C4-2B (cell line): Measurements from ENCODE around the gene SSX4.
"Not testable (repeated sequence)": the region's sequence is repeated elsewhere in the genome, so short reads cannot be mapped to it uniquely, and the experiment has no call there.

Source experiments
- H3K27ac ChIP-seq: fragments of 450-650 bp; 2 replicates; pipeline ENCODE4 v1.5.1; 2017
- ZFX ChIP-seq: fragments of 450-650 bp; IDR thresholded peaks from 2 replicates; pipeline ENCODE4 v1.6.1; 2017
- TF ChIP-seq, protein P1 (sequence below): fragments of 450-650 bp; conservative IDR thresholded peaks from 2 replicates; pipeline ENCODE4 v1.5.1; 2017; ENCODE audit warnings: mild to moderate bottlenecking

Gene SSX4, protein sequence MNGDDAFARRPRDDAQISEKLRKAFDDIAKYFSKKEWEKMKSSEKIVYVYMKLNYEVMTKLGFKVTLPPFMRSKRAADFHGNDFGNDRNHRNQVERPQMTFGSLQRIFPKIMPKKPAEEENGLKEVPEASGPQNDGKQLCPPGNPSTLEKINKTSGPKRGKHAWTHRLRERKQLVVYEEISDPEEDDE

GRCh38 chrX:48383239-48383638 is at the start of gene SSX4:
SSX4 (plus strand) TSS chrX:48383539; CDS start chrX:48384054, 515 bp downstream.
- not testable (repeated sequence) for H3K27ac ChIP-seq

DNA sequence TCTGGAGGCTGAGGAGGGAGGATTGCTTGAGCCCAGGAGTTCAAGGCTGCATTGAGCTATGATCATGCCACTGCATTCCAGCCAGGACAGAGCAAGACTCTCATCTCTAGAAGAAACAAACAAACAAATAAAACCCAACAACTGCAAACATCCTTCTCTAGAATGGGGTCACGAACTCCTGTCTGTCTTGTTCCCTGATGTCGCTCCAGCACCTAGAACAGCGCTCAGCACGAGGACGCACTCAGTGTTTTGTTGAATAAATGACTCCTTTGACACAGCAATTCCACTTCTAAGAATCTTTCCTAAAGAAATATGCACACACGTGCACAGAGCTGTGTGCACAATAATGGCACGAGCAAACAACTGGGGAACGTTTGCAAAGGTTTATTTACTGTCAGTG is 37.3 kb upstream of the SSX4 start:
- H3K27ac ChIP-seq: not testable (repeated sequence)

- H3K27ac ChIP-seq: not testable (repeated sequence)
These were observed 26.8 kb upstream of the SSX4 start, which contains the start of gene SSX3 for GRCh38 chrX:48356315-48357094. SSX3 (minus strand) TSS chrX:48356703; CDS start chrX:48355249, 1,454 bp downstream.

GRCh38 chrX:48357681-48358080 is 25.7 kb upstream of the SSX4 start:
- H3K27ac ChIP-seq: no peak overlapping the region
- no peak for TF ChIP-seq ZFX
- TF ChIP-seq, protein P1, sequence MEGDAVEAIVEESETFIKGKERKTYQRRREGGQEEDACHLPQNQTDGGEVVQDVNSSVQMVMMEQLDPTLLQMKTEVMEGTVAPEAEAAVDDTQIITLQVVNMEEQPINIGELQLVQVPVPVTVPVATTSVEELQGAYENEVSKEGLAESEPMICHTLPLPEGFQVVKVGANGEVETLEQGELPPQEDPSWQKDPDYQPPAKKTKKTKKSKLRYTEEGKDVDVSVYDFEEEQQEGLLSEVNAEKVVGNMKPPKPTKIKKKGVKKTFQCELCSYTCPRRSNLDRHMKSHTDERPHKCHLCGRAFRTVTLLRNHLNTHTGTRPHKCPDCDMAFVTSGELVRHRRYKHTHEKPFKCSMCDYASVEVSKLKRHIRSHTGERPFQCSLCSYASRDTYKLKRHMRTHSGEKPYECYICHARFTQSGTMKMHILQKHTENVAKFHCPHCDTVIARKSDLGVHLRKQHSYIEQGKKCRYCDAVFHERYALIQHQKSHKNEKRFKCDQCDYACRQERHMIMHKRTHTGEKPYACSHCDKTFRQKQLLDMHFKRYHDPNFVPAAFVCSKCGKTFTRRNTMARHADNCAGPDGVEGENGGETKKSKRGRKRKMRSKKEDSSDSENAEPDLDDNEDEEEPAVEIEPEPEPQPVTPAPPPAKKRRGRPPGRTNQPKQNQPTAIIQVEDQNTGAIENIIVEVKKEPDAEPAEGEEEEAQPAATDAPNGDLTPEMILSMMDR: no peak

- H3K27ac ChIP-seq: not testable (repeated sequence)
These were observed 24.1 kb upstream of the SSX4 start for GRCh38 chrX:48359281-48359680.

DNA sequence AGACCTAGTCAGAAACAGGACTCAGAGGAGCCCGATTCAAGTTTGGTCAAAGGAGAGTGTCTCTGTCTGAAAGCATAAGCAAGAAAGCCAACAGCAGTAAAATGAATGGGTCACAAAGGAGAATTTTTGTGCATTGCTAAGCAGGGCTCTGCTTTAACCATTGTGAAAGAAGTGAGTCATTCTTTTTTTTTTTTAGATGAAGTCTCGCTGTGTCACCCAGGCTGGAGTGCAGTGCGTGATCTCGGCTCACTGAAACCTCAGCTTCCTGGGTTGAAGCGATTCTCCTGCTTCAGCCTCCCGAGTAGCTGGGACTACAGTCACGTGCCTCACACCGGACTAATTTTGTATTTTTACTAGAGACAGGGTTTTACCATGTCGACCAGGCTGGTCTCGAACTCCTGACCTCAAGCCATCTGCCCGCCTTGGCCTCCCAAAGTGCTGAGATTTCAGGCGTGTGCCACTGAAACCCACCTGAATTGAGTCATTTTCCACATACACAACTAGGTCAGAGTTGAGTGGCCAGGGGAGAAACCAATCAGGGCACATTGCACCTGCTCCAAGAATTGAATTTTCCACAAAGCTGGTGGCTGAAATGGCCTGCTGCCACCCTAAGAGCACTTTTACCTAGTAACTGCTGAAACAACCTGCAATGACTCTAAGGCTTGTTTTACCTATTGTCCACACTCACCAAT is 15.5 kb upstream of the SSX4 start:
- not testable (repeated sequence) for H3K27ac ChIP-seq

GRCh38 chrX:48370408-48370807 is 12.9 kb upstream of the SSX4 start:
- H3K27ac ChIP-seq: not testable (repeated sequence)

- H3K27ac ChIP-seq: not testable (repeated sequence)
These were observed 13.6 kb downstream of the SSX4 start for GRCh38 chrX:48396931-48397330.

GRCh38 chrX:48397825-48398224 is 14.5 kb downstream of the SSX4 start:
- H3K27ac ChIP-seq: not testable (repeated sequence)

GRCh38 chrX:48411860-48412259 is 28.5 kb downstream of the SSX4 start, which contains the start of gene SSX4B:
SSX4B (minus strand) TSS chrX:48411960; CDS start chrX:48411372, 588 bp downstream.
- H3K27ac ChIP-seq: not testable (repeated sequence)

DNA sequence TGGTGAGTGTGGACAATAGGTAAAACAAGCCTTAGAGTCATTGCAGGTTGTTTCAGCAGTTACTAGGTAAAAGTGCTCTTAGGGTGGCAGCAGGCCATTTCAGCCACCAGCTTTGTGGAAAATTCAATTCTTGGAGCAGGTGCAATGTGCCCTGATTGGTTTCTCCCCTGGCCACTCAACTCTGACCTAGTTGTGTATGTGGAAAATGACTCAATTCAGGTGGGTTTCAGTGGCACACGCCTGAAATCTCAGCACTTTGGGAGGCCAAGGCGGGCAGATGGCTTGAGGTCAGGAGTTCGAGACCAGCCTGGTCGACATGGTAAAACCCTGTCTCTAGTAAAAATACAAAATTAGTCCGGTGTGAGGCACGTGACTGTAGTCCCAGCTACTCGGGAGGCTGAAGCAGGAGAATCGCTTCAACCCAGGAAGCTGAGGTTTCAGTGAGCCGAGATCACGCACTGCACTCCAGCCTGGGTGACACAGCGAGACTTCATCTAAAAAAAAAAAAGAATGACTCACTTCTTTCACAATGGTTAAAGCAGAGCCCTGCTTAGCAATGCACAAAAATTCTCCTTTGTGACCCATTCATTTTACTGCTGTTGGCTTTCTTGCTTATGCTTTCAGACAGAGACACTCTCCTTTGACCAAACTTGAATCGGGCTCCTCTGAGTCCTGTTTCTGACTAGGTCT is 43.8 kb downstream of the SSX4 start:
- not testable (repeated sequence) for H3K27ac ChIP-seq

- not testable (repeated sequence) for H3K27ac ChIP-seq
These were observed 46.3 kb downstream of the SSX4 start for GRCh38 chrX:48429606-48430005.

- not testable (repeated sequence) for H3K27ac ChIP-seq
These were observed 46.8 kb downstream of the SSX4 start for GRCh38 chrX:48430166-48430565.

- not testable (repeated sequence) for H3K27ac ChIP-seq
These were observed 50.4 kb downstream of the SSX4 start for GRCh38 chrX:48433713-48434112.
